GM21528 (cell line): ENCODE measurements around the gene TMEM138.

Source experiments
- ATAC-seq: cut with Tn5 transposase; IDR thresholded peaks from one replicate; pipeline ENCODE4 v1.9.1; 2021; ENCODE audit warnings: mild to moderate bottlenecking, moderate library complexity; ENCODE audit not compliant: unreplicated experiment, low FRiP score

Gene TMEM138

DNA sequence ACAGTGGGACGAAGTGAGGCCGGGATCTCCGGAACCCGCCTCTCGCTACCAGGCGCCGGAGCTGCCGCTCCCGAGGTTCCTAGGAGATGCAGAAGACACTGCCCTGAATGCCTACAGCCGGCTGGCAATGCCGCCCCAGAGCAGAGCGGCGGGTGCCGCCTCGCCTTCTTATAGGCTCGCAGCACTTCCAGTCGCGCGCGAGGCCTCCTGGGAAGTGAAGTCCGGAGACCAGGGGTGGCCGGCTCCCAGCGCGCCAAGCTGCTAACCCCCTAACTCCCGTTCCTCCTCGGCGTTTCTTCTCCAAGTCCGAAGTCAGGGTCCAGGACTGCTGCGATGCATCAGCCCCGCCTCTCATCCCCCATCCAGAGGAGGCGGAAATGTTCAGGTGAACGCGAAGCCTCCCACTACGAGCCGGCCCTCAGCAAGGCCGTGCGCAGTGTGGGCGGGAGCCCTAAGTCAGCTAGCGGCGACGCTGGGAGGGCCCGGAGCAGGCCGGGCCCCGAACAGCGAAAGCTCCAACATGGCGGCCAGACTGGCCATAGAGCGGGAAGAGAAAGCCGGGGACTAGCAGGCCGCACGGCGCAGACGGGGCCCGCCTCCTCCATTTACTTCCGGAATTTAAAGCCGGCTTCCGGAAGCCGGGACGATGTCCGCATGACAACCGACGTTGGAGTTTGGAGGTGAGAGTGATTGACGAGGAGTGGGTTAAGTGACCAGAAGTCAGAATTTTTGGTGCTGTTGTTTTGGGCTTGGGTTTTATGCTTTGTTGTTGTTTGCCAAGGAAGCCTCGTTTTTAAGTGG, at the start of gene TMEM138, which contains the start of gene CYB561A3:
TSS of gene TMEM138 (plus strand) at position 634 of the 801 bp plus-strand sequence. CDS start 2,017 bp downstream, outside the sequence.
TSS of gene CYB561A3 (minus strand) at position 142 of the 801 bp plus-strand sequence. CDS start 5,169 bp downstream, outside the sequence.
- ATAC-seq, result peak; percentile 76

DNA sequence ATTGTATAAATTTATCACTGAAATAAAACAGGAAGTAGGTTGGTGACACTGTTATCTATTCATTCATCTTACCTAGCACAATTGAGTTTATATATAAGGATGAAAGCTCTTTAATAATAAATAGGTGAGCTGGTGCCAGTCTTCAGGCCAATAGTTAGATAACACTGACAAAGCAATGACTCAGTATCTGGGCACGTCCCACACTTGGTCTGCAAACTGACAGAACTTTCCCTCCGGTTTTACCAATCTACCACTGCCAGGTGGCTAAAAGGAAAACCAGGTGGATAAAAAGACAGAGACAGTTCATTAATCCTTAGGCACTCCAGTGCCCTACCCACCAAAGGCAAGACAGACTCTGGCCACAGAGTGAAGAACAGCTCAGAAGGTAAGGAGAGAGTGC, 46.9 kb upstream of the TMEM138 start:
- ATAC-seq, result no peak

DNA sequence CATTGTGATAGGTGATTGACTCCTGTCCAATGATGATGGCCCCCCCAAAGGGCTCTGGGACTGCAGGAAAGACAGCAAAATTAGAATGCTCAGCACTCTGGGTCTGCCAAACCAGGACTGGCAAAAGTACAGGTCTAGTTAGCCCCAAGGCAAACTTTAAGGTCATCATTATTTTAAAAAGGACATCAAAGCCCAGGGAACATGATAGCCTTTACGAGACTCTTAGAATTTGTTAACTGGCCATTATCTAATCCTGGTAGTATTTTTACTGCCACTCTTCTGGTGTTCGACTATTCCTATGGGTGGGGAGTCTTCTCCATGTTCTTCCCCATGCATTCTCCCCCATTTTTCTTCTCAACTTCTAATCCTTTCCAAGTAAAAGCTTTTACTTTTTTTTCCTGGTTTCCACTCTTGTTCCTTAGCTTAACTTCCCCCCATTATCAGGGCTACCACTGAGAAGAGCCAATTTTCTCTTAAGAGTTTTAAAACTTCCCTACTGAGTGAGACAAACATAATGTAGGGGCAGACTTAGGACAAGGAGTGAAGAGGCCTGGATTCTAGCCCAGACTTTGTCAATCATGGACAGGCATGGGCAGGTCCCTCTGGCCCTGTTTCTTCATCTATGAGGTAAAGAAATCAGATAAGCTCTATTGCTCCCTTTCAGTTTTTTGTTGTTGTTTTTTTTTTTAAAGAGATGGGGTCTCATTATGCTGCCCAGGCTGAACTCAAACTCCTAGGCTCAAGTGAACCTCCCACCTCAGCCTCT, 36.3 kb upstream of the TMEM138 start:
- ATAC-seq, result no peak

DNA sequence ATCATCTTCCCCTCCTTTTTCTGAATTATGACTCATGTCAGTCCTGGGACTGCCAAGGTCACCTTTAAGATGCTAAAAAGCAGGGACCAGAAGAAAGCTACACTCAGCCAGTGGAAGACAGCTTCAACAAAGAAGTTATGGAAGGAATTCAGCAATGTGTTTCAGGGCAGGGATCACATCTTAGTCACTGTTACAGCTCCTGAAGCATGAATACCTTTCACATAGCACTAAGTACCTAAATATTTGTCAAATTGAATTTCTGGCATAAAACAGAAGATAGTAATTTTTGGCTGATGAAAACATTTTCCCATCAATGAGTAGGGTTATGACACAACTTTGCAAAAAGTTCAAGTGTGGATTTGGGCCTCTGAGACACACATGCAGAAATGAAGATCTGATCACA, 34.5 kb upstream of the TMEM138 start:
- no peak for ATAC-seq

GRCh38 chr11:61328351-61328750, 33.8 kb upstream of the TMEM138 start:
- ATAC-seq, result no peak

DNA sequence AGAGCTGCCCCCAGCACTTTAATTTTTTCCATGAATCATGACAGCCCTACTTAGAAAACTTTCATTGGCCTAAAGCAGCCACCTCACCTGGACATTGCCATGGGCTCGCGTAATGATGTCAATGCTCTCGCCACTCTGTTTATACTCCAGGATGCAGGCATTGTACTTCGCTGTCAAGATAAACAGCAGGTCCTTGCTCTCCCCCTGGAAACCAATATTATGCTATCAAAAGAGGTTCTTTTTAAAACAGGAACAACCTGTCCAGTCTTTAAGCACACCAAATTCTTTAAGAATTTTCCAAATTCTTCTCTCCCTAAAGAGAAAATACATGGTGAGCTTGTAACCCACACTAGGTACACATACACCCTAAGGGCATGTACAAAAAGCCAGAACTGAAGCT, 32.3 kb upstream of the TMEM138 start:
- no peak for ATAC-seq

- no peak for ATAC-seq
Observed at GRCh38 chr11:61331651-61332050, 30.5 kb upstream of the TMEM138 start.

DNA sequence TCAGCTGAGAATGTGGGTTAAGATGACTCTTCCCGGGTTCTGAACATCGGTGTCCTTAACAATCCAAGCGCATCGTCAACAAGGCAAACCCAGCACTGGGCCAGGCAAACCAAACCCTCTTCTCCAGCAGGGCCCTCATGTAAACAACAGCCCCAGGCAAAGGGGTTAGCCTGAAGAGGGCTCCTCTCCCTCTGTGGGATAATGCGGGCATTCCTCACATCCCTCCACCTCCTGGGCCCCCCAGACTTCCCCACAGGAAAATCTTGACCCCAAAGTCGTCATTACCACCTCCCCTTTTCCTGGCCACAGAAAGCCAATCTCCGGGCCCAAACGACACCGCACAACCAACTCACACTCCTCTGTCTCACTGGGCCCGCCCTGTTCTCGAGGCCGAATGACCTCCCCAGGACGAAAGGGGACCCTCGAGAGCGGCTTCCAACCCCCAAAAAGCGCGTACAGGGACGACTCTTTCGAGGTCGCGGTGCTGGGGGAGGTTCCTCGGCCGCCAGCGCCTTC, 29.8 kb upstream of the TMEM138 start:
- ATAC-seq, result peak; percentile 8

DNA sequence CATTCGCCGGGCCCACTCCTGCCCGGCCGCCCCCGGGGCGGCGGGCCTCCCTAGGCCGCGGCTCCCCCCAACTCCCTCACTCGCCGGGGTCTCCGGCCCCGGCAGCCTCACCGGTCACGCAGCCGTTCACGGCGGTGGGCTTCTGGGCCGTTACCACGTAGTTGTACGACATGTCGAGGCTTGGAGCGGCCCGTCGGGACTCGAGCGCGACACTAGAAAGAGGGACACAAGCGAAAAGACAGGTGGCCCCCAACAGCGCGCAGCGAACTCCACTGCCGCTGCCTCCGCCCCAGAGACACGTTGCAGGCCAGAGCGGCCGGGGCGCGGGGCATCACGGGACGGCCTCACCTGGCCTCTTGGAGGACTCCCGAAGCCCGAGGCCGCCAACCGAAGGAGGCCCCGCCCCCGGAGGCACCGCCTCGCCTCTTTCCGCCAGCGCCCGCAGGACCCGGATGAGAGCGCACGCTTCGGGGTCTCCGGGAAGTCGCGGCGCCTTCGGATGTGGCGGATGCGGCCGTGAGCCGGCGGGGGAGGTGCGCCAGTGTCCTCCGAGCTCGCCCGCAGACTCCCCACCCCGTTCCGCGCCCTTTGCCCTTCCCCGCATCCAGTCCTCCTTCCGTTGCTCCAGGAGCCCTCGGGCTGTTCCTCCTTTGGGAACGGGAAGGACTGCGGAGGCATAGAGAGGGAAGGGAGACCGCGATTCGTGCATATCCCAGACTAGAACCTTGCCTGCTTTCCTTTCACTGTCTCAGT, 29.2 kb upstream of the TMEM138 start, which contains the start of the genes DDB1 and TKFC:
TSS of gene DDB1 (minus strand) at position 309 of the 753 bp plus-strand sequence. CDS start at position 172, 137 bp downstream.
TSS of gene TKFC (plus strand) at position 432 of the 753 bp plus-strand sequence. CDS start 1,501 bp downstream, outside the sequence.
- ATAC-seq, result peak; percentile 89

- ATAC-seq, result peak; percentile 6
Observed at GRCh38 chr11:61333550-61334433, 28.4 kb upstream of the TMEM138 start.

GRCh38 chr11:61334434-61335354, 27.5 kb upstream of the TMEM138 start:
- ATAC-seq, result no peak

DNA sequence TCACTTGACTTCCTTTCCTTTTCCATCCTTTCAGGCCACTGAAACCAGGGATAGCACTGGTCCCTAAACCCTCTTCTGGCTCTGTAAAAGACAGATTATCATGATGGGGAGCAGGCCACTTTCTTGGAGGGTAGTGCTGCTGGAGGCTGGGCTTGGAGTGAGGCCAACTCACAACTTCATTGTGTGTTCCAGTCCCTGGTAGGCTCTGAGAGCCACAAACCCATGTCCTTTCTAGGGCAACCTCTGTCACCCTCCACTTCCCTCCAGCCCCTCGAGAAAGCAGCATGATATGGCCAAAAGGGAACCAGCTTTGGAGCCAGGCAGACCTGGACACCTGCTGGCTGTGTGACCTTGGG, 26.8 kb upstream of the TMEM138 start:
- no peak for ATAC-seq

DNA sequence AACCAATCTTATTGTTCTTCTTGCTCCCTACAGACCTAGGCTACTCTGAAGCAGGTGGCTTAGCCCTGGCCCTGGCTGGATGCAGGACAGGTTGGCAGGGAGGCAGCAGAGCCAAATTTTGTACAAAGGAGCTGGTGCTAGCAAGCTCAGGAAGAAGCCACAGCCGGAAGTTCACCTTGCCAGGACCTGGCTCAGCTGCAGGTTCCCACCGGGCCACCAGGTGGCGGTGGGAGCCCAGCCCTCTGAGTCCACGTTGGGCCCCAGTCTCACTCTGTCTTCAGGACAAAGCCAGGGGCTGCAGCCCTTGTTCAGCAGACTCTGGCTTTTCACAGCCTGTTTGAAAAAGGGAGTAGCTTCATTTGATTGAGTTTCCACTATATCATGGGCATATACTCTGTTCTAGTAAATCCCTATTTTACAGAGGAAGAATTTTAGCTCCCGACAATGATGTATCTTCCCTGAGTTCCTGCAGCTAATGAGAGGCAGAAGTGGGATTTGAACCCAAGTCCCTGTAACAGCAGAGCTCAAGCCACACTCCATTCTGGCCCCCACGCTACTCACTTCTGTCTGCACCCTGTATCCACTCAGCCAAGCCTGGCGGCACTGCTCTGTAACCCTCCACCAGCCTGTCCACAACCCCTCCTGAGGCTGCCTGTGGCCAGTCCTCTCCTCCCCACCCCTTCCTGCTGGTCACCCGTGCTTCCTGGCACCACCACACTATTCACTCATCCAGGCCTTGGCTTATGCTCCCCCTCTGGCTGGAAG, 25.8 kb upstream of the TMEM138 start:
- ATAC-seq, result no peak

- no peak for ATAC-seq
Observed at GRCh38 chr11:61337706-61338470, 24.3 kb upstream of the TMEM138 start.

DNA sequence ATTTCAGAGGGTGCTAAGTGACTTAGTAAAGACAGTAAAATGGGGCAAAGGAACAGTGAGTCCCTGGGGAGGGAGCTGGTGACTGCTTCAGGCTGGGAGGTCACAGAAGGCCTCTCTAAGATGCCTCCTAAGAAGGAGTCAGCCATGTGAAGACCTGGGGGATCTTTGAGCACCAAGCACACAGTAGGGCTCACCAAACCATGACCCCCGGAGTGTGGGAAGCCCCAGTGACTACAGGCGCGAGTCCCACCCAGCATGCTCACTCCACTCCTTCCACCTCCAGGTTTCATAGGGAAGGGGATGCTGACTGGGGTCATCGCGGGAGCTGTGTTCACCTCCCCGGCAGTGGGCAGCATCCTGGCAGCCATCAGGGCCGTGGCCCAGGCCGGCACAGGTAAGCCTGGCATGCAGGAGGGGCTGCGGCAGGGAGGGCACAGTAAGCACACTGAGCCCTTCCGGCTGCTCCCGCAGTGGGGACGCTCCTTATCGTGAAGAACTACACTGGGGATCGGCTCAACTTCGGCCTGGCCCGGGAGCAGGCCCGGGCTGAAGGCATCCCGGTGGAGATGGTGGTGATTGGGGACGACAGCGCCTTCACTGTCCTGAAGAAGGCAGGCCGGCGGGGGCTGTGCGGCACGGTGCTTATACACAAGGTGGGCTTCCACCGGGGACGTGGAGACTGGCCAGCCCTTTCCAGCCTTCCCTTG, 23.2 kb upstream of the TMEM138 start:
- no peak for ATAC-seq

- no peak for ATAC-seq
Observed at GRCh38 chr11:61339490-61339878, 22.7 kb upstream of the TMEM138 start.
